ENCODE measurements around the gene NDUFAB1. TPM values are rescaled to one million over a fixed set of nuclear protein-coding genes. Genes with fewer than 3 reads are reported as not detected.

The NDUFAB1 gene
- polyA plus RNA-seq, 1 of the 3 experiments (the other 2 are of a cell fraction): 187 TPM

DNA sequence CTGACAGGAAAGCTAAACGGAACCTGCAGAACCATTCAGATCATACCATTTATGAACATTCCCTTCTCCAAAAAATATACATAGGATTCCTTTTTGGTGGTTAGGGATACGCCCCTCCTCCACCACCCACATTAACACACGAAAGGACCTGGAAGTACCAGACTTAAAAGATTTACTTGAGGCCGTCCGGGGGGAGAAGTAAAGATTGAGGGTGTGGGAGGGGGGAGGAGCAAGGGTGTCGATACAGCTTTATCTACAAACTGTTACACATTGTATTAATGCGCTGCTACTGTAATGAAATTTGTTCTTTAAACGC, 44.5 kb upstream of the NDUFAB1 start (continued):
- TF ChIP-seq RAD21 (IDR thresholded peaks at IDR 0.05; ENCODE audit: low read length) (no peak), ELF1 (IDR thresholded peaks at IDR 0.05) (no peak), JUND (IDR thresholded peaks at IDR 0.05) (no peak), YY1 (IDR thresholded peaks at IDR 0.05; ENCODE audit: low read depth) (no peak), EZH2phosphoT487 (IDR thresholded peaks at IDR 0.05; ENCODE audit: borderline replicate concordance, low read depth) (no peak), NRF1 (IDR thresholded peaks at IDR 0.05; ENCODE audit: low read depth, low read length) (no peak), NFIC (IDR thresholded peaks at IDR 0.05; ENCODE audit: borderline replicate concordance) (no peak)

DNA sequence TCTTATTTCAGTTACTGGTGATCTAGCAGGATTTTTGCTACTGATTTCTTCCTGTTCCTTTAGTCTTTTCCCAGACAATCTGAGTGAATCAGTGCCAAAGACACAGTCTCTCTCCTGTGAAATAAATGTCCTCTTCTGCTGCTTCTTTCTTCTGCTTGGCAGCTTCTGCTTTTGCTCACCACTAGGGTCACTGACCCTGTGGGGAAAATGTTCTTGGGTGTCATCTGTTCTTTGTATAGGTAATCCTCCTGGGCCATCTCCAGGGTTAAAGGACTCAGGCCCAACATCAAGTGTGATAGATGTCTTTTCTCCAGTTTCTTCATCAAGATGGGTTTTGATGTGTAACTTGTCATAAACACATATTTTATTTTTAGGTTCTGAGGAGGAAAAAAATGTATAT, 39.8 kb upstream of the NDUFAB1 start:
- DNase-seq: no peak
- Histone ChIP-seq H3K9me2 (no peaks in the 10 kb centered on the region), H3K79me2 (ENCODE audit: insufficient read depth) (peaks cover 49% of the 10 kb centered on the region), H3K9ac (no peak overlapping the region), H3K36me3 (replicated peaks in 1 of 2; ENCODE audit: control insufficient read depth in 1 of 2, insufficient read depth in 2 of 2, low read length in 1 of 2) (peaks cover 18 to 30% of the 10 kb centered on the region in 2 experiments), H2AFZ (ENCODE audit: low read depth) (no peak overlapping the region), H3K4me3 (ENCODE audit: low read depth in 2 of 2, low read length in 1 of 2) (no peak overlapping the region), H3K27me3 (ENCODE audit: insufficient read depth) (no peaks in the 10 kb centered on the region), H3K27ac (ENCODE audit: low read depth in 2 of 2, low read length in 1 of 2) (no peak overlapping the region), H4K20me1 (ENCODE audit: insufficient read depth) (no peaks in the 10 kb centered on the region), H3K4me1 (ENCODE audit: control insufficient read depth in 1 of 2, insufficient read depth in 2 of 2, low read depth in 1 of 2, low read length in 1 of 2) (peaks cover 4 to 6% of the 10 kb centered on the region in 2 experiments; a peak in 2 of 4 replicates), H3K4me2 (no peak overlapping the region), H3F3A (replicated peaks; ENCODE audit: insufficient read depth) (no peaks in the 10 kb centered on the region), H3K9me3 (no peaks in the 10 kb centered on the region)
- ChIA-PET POLR2A (no interaction called here), CTCF (no interaction called here)
- TF ChIP-seq GABPA (IDR thresholded peaks at IDR 0.05; ENCODE audit: low read depth) (no peak), RAD21 (IDR thresholded peaks at IDR 0.05; ENCODE audit: low read length) (no peak), CHD2 (IDR thresholded peaks at IDR 0.05; ENCODE audit: low read length, partially characterized antibody) (no peak), SIN3A (IDR thresholded peaks at IDR 0.05; ENCODE audit: borderline replicate concordance, low read depth, low read length) (no peak), RCOR1 (IDR thresholded peaks at IDR 0.05; ENCODE audit: low read length) (no peak), RFX5 (IDR thresholded peaks at IDR 0.05; ENCODE audit: low read length) (no peak), YY1 (IDR thresholded peaks at IDR 0.05; ENCODE audit: low read depth) (no peak), MEF2A (IDR thresholded peaks at IDR 0.05; ENCODE audit: borderline replicate concordance, low read depth) (no peak), POLR2AphosphoS5 (IDR thresholded peaks at IDR 0.05; ENCODE audit: low read depth, low read length) (no peak), EP300 (IDR thresholded peaks at IDR 0.05; ENCODE audit: borderline replicate concordance in 1 of 2, low read depth in 1 of 2, low read length in 1 of 2) (no peak), FOSL2 (IDR thresholded peaks at IDR 0.05; ENCODE audit: borderline replicate concordance, low read depth) (no peak), NFIC (IDR thresholded peaks at IDR 0.05; ENCODE audit: borderline replicate concordance) (no peak)
- TF ChIP-seq, protein P1, sequence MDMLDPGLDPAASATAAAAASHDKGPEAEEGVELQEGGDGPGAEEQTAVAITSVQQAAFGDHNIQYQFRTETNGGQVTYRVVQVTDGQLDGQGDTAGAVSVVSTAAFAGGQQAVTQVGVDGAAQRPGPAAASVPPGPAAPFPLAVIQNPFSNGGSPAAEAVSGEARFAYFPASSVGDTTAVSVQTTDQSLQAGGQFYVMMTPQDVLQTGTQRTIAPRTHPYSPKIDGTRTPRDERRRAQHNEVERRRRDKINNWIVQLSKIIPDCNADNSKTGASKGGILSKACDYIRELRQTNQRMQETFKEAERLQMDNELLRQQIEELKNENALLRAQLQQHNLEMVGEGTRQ (IDR thresholded peaks at IDR 0.05; ENCODE audit: borderline replicate concordance, low read depth, low read length): no peak
- TF ChIP-seq, protein P2, sequence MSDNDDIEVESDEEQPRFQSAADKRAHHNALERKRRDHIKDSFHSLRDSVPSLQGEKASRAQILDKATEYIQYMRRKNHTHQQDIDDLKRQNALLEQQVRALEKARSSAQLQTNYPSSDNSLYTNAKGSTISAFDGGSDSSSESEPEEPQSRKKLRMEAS (IDR thresholded peaks at IDR 0.05; ENCODE audit: low read depth): no peak
